ENCODE results near the gene LHPP.
"Not testable (repeated sequence)": the region's sequence is repeated elsewhere in the genome, so short reads cannot be mapped to it uniquely, and the experiment has no call there.

LHPP gene

GRCh38 chr10:124461642-124462347, at the start of gene LHPP:
Gene LHPP, plus strand, starts transcription at chr10:124461823. Its CDS starts 40 bp downstream, at chr10:124461863.
- peak; percentile 70 to 80 (median 72) for DNase-seq (ENCODE audit: low read depth in 3 of 3)

GRCh38 chr10:124414076-124414475, 47.5 kb upstream of the LHPP start:
- no peak for DNase-seq (ENCODE audit: low read depth in 3 of 3)

GRCh38 chr10:124415210-124415609, 46.4 kb upstream of the LHPP start:
- no peak for DNase-seq (ENCODE audit: low read depth in 3 of 3)

- no peak for DNase-seq (ENCODE audit: low read depth in 3 of 3)
Observed at GRCh38 chr10:124416733-124417132, 44.9 kb upstream of the LHPP start.

GRCh38 chr10:124417895-124418725, 43.5 kb upstream of the LHPP start:
- peak; percentile 6 to 17 (median 13) for DNase-seq (ENCODE audit: low read depth in 3 of 3)

- DNase-seq (ENCODE audit: low read depth in 3 of 3), result peak; percentile 89 to 92 (median 91)
Observed at GRCh38 chr10:124418726-124419501, 42.7 kb upstream of the LHPP start, which contains the start of gene OAT. Gene OAT, minus strand, starts transcription at chr10:124418923. Its CDS starts 6,752 bp downstream, at chr10:124412171.

- DNase-seq (ENCODE audit: low read depth in 3 of 3), result no peak
Observed at GRCh38 chr10:124419635-124420034, 42.0 kb upstream of the LHPP start.

- no peak for DNase-seq (ENCODE audit: low read depth in 3 of 3)
Observed at GRCh38 chr10:124420254-124420653, 41.4 kb upstream of the LHPP start.

GRCh38 chr10:124422742-124423141, 38.9 kb upstream of the LHPP start:
- no peak for DNase-seq (ENCODE audit: low read depth in 3 of 3)

GRCh38 chr10:124423813-124424212, 37.8 kb upstream of the LHPP start:
- DNase-seq (ENCODE audit: low read depth in 3 of 3), result no peak

GRCh38 chr10:124425227-124425962, 36.2 kb upstream of the LHPP start:
- DNase-seq (ENCODE audit: low read depth in 3 of 3), result no peak

- no peak for DNase-seq (ENCODE audit: low read depth in 3 of 3)
Observed at GRCh38 chr10:124428207-124428777, 33.3 kb upstream of the LHPP start.

- DNase-seq (ENCODE audit: low read depth in 3 of 3), result no peak
Observed at GRCh38 chr10:124429576-124429975, 32.0 kb upstream of the LHPP start.

GRCh38 chr10:124430077-124430476, 31.5 kb upstream of the LHPP start:
- DNase-seq (ENCODE audit: low read depth in 3 of 3), result no peak

GRCh38 chr10:124433461-124433860, 28.2 kb upstream of the LHPP start:
- DNase-seq (ENCODE audit: low read depth in 3 of 3), result no peak

GRCh38 chr10:124435683-124436082, 25.9 kb upstream of the LHPP start:
- not testable (repeated sequence) for DNase-seq (ENCODE audit: low read depth in 3 of 3)

- no peak for DNase-seq (ENCODE audit: low read depth in 3 of 3)
Observed at GRCh38 chr10:124436191-124436638, 25.4 kb upstream of the LHPP start.

GRCh38 chr10:124441694-124442093, 19.9 kb upstream of the LHPP start:
- DNase-seq (ENCODE audit: low read depth in 3 of 3), result not testable (repeated sequence)

GRCh38 chr10:124446830-124447750, 14.5 kb upstream of the LHPP start:
- DNase-seq (ENCODE audit: low read depth in 3 of 3), result no peak
